IPS-20b (cell line): Measurements from ENCODE around the gene DNAI2.

ENCODE experiments used
- H3K27ac ChIP-seq: one replicate; pipeline ENCODE4 v1.5.1; 2013; ENCODE audit warnings: low read length
- H3K27me3 ChIP-seq: 2 replicates; pipeline ENCODE4 v1.6.1; 2013; ENCODE audit warnings: mild to moderate bottlenecking, low read length, inconsistent platforms; ENCODE audit not compliant: insufficient read depth
- H3K36me3 ChIP-seq: 2 replicates; pipeline ENCODE4 v1.6.1; 2013; ENCODE audit warnings: low read depth, mild to moderate bottlenecking, inconsistent platforms, low read length, moderate library complexity; ENCODE audit not compliant: insufficient read depth
- H3K4me1 ChIP-seq: 2 replicates; pipeline ENCODE4 v1.6.1; 2013; ENCODE audit warnings: mild to moderate bottlenecking, control low read depth, inconsistent platforms, low read length, moderate library complexity; ENCODE audit not compliant: insufficient read depth
- H3K4me3 ChIP-seq: 2 replicates; pipeline ENCODE4 v1.5.1; 2013; ENCODE audit warnings: mild to moderate bottlenecking, low read length, inconsistent platforms
- H3K9ac ChIP-seq: 2 replicates; pipeline ENCODE4 v1.6.1; 2013; ENCODE audit warnings: low read depth, mild to moderate bottlenecking, inconsistent platforms, low read length, moderate library complexity
- H3K9me3 ChIP-seq: 2 replicates; pipeline ENCODE4 v1.6.1; 2013; ENCODE audit warnings: mild to moderate bottlenecking, low read depth, low read length, inconsistent platforms; ENCODE audit not compliant: insufficient read depth

Gene DNAI2

GRCh38 chr17:74295625-74296547, 21.9 kb downstream of the DNAI2 start:
- H3K27ac ChIP-seq: no peak overlapping the region
- no peak overlapping the region for H3K9ac ChIP-seq
- H3K4me1 ChIP-seq: no peaks in the 10 kb centered on the region
- no peak overlapping the region for H3K4me3 ChIP-seq
- no peaks in the 10 kb centered on the region for H3K9me3 ChIP-seq
- no peaks in the 10 kb centered on the region; the same call in 1 of the 2 replicates for H3K27me3 ChIP-seq
- H3K36me3 ChIP-seq: no peaks in the 10 kb centered on the region

- Histone ChIP-seq H3K9me3 (no peaks in the 10 kb centered on the region), H3K4me1 (no peaks in the 10 kb centered on the region), H3K27me3 (no peaks in the 10 kb centered on the region; the same call in 1 of the 2 replicates), H3K27ac (no peak overlapping the region), H3K9ac (no peak overlapping the region), H3K4me3 (no peak overlapping the region), H3K36me3 (no peaks in the 10 kb centered on the region)
Measured at GRCh38 chr17:74296548-74296936, 22.5 kb downstream of the DNAI2 start.

- H3K27me3 ChIP-seq: no peaks in the 10 kb centered on the region; the same call in 1 of the 2 replicates
- no peaks in the 10 kb centered on the region for H3K36me3 ChIP-seq
- no peak overlapping the region for H3K4me3 ChIP-seq
- no peak overlapping the region for H3K27ac ChIP-seq
- H3K4me1 ChIP-seq: no peaks in the 10 kb centered on the region
- no peak overlapping the region for H3K9ac ChIP-seq
- H3K9me3 ChIP-seq: no peaks in the 10 kb centered on the region
Measured at GRCh38 chr17:74297941-74298340, 23.9 kb downstream of the DNAI2 start.

GRCh38 chr17:74298778-74299177, 24.7 kb downstream of the DNAI2 start:
- no peak overlapping the region for H3K4me3 ChIP-seq
- H3K4me1 ChIP-seq: no peaks in the 10 kb centered on the region
- no peaks in the 10 kb centered on the region for H3K9me3 ChIP-seq
- no peak overlapping the region for H3K9ac ChIP-seq
- H3K36me3 ChIP-seq: no peaks in the 10 kb centered on the region
- H3K27me3 ChIP-seq: no peaks in the 10 kb centered on the region; the same call in 1 of the 2 replicates
- no peak overlapping the region for H3K27ac ChIP-seq

- Histone ChIP-seq H3K9me3 (no peaks in the 10 kb centered on the region), H3K27ac (no peak overlapping the region), H3K36me3 (no peaks in the 10 kb centered on the region), H3K27me3 (no peaks in the 10 kb centered on the region; the same call in 1 of the 2 replicates), H3K9ac (no peak overlapping the region), H3K4me3 (no peak overlapping the region), H3K4me1 (no peaks in the 10 kb centered on the region)
Measured at GRCh38 chr17:74299226-74300009, 25.4 kb downstream of the DNAI2 start.

- no peak overlapping the region for H3K27ac ChIP-seq
Measured at GRCh38 chr17:74303305-74303704, 29.3 kb downstream of the DNAI2 start.

GRCh38 chr17:74304184-74304583, 30.1 kb downstream of the DNAI2 start:
- no peaks in the 10 kb centered on the region for H3K27me3 ChIP-seq
- H3K36me3 ChIP-seq: no peaks in the 10 kb centered on the region

More at GRCh38 chr17:74303305-74303704, 29.3 kb downstream of the DNAI2 start:
- Histone ChIP-seq H3K9ac (no peak overlapping the region), H3K27me3 (no peaks in the 10 kb centered on the region; the same call in 1 of the 2 replicates), H3K36me3 (no peaks in the 10 kb centered on the region), H3K9me3 (no peaks in the 10 kb centered on the region), H3K4me3 (no peak overlapping the region), H3K4me1 (no peaks in the 10 kb centered on the region)

GRCh38 chr17:74305865-74306654, 32.0 kb downstream of the DNAI2 start:
- H3K36me3 ChIP-seq: no peaks in the 10 kb centered on the region
- no peaks in the 10 kb centered on the region for H3K4me1 ChIP-seq
- H3K9ac ChIP-seq: no peak overlapping the region
- no peak overlapping the region for H3K4me3 ChIP-seq
- no peak overlapping the region for H3K27ac ChIP-seq
- no peaks in the 10 kb centered on the region for H3K9me3 ChIP-seq
- no peaks in the 10 kb centered on the region for H3K27me3 ChIP-seq

More at GRCh38 chr17:74304184-74304583, 30.1 kb downstream of the DNAI2 start:
- Histone ChIP-seq H3K4me1 (no peaks in the 10 kb centered on the region), H3K27ac (no peak overlapping the region), H3K9ac (no peak overlapping the region), H3K9me3 (no peaks in the 10 kb centered on the region), H3K4me3 (no peak overlapping the region)

- no peaks in the 10 kb centered on the region; the same call in 1 of the 2 replicates for H3K27me3 ChIP-seq
- H3K27ac ChIP-seq: no peak overlapping the region
- H3K9me3 ChIP-seq: peaks cover 6% of the 10 kb centered on the region; the same call in 1 of the 2 replicates
- H3K4me1 ChIP-seq: no peaks in the 10 kb centered on the region
- H3K9ac ChIP-seq: no peak overlapping the region
- no peak overlapping the region for H3K4me3 ChIP-seq
- H3K36me3 ChIP-seq: no peaks in the 10 kb centered on the region
Measured at GRCh38 chr17:74307984-74308773, 34.1 kb downstream of the DNAI2 start.

- Histone ChIP-seq H3K27me3 (no peaks in the 10 kb centered on the region; the same call in 1 of the 2 replicates), H3K4me3 (no peak overlapping the region), H3K36me3 (no peaks in the 10 kb centered on the region), H3K4me1 (no peaks in the 10 kb centered on the region), H3K9ac (no peak overlapping the region), H3K27ac (no peak overlapping the region), H3K9me3 (peaks cover 6% of the 10 kb centered on the region; the same call in 1 of the 2 replicates)
Measured at GRCh38 chr17:74309902-74310301, 35.9 kb downstream of the DNAI2 start.
